Measurements from ENCODE around the gene DAZAP1.

- TF ChIP-seq POLR2A (IDR thresholded peaks at IDR 0.05; ENCODE audit: low read depth, low read length): no peak
- no peak for TF ChIP-seq CTCF (conservative IDR thresholded peaks at IDR 0.05; ENCODE audit: low read depth, low read length)
- TF ChIP-seq MAFK (IDR thresholded peaks at IDR 0.05; ENCODE audit: low read depth, low read length): no peak
- TF ChIP-seq FOS (IDR thresholded peaks at IDR 0.05; ENCODE audit: low read depth, low read length): no peak
- TF ChIP-seq USF2 (IDR thresholded peaks at IDR 0.05; ENCODE audit: low read depth, low read length): no peak
- TF ChIP-seq RCOR1 (IDR thresholded peaks at IDR 0.05; ENCODE audit: insufficient replicate concordance, low read length): no peak
- no peak for TF ChIP-seq ELK1 (IDR thresholded peaks at IDR 0.05; ENCODE audit: borderline replicate concordance, low read depth, low read length)
- TF ChIP-seq MXI1 (IDR thresholded peaks at IDR 0.05; ENCODE audit: borderline replicate concordance, low read depth, low read length): no peak
- TF ChIP-seq CEBPB (IDR thresholded peaks at IDR 0.05; ENCODE audit: low read depth, low read length): no peak
- no peak for TF ChIP-seq RAD21 (IDR thresholded peaks at IDR 0.05; ENCODE audit: low read length)
- TF ChIP-seq NFE2L2 (IDR thresholded peaks at IDR 0.05; ENCODE audit: low read depth, low read length): no peak
These were observed 13.5 kb upstream of the DAZAP1 start for GRCh38 chr19:1393841-1394240.
